GM20000 (cell line): Measurements from ENCODE around the gene HBM.
"Not testable (repeated sequence)": the region's sequence is repeated elsewhere in the genome, so short reads cannot be mapped to it uniquely, and the experiment has no call there.

Experiments used
- DNase-seq: peaks from one replicate; pipeline ENCODE4 v3.0.0; 2012; ENCODE audit warnings: low spot score
- CTCF ChIP-seq: IDR thresholded peaks from 2 replicates; pipeline ENCODE4 v1.5.1; 2012; ENCODE audit warnings: mild to moderate bottlenecking, control low read depth; ENCODE audit errors: extremely low read depth, missing control alignments

The HBM gene

GRCh38 chr16:120756-121155 is 45.0 kb upstream of the HBM start:
- no peak for TF ChIP-seq CTCF
- DNase-seq = no peak

GRCh38 chr16:122361-122760 is 43.4 kb upstream of the HBM start:
- DNase-seq = no peak
- no peak for TF ChIP-seq CTCF

- not testable (repeated sequence) for DNase-seq
Measured at GRCh38 chr16:123558-124350, 42.0 kb upstream of the HBM start.

- TF ChIP-seq CTCF = no peak
- no peak for DNase-seq
Measured at GRCh38 chr16:125011-125410, 40.8 kb upstream of the HBM start.

GRCh38 chr16:129075-129474 is 36.7 kb upstream of the HBM start:
- DNase-seq = no peak
- no peak for TF ChIP-seq CTCF

GRCh38 chr16:130533-131173 is 35.1 kb upstream of the HBM start:
- TF ChIP-seq CTCF = no peak
- DNase-seq = no peak

- TF ChIP-seq CTCF = no peak
Measured at GRCh38 chr16:132120-132519, 33.7 kb upstream of the HBM start.

GRCh38 chr16:133716-134115 is 32.1 kb upstream of the HBM start:
- DNase-seq = no peak
- TF ChIP-seq CTCF = no peak

More at GRCh38 chr16:132120-132519, 33.7 kb upstream of the HBM start:
- no peak for DNase-seq
